ENCODE data around the gene PRMT3.
"Not testable (repeated sequence)": the region's sequence is repeated elsewhere in the genome, so short reads cannot be mapped to it uniquely, and the experiment has no call there.

PRMT3 gene

GRCh38 chr11:20457934-20458680 is 70.6 kb downstream of the PRMT3 start:
- no peak for DNase-seq

- DNase-seq, result no peak
These were observed 71.6 kb downstream of the PRMT3 start for GRCh38 chr11:20458905-20459632.

GRCh38 chr11:20459865-20460264 is 72.3 kb downstream of the PRMT3 start:
- DNase-seq, result no peak

GRCh38 chr11:20464518-20464917 is 77.0 kb downstream of the PRMT3 start:
- no peak for DNase-seq

- DNase-seq, result no peak
These were observed 80.1 kb downstream of the PRMT3 start for GRCh38 chr11:20467487-20468185.

- no peak for DNase-seq
These were observed 82.8 kb downstream of the PRMT3 start for GRCh38 chr11:20470348-20470747.

GRCh38 chr11:20471929-20472328 is 84.4 kb downstream of the PRMT3 start:
- not testable (repeated sequence) for DNase-seq

GRCh38 chr11:20474176-20474881 is 86.8 kb downstream of the PRMT3 start:
- DNase-seq, result no peak

GRCh38 chr11:20474882-20475517 is 87.5 kb downstream of the PRMT3 start:
- no peak for DNase-seq

- no peak for DNase-seq
These were observed 90.0 kb downstream of the PRMT3 start for GRCh38 chr11:20477418-20478090.

- no peak for DNase-seq
These were observed 92.0 kb downstream of the PRMT3 start for GRCh38 chr11:20479513-20479912.

- DNase-seq, result no peak
These were observed 96.4 kb downstream of the PRMT3 start for GRCh38 chr11:20483931-20484330.

- DNase-seq, result not testable (repeated sequence)
These were observed 96.9 kb downstream of the PRMT3 start for GRCh38 chr11:20484416-20484815.

GRCh38 chr11:20488352-20488751 is 100.8 kb downstream of the PRMT3 start:
- peak; percentile 85 to 87 for DNase-seq

- DNase-seq, result no peak
These were observed 102.4 kb downstream of the PRMT3 start for GRCh38 chr11:20489948-20490347.

GRCh38 chr11:20493340-20493739 is 105.8 kb downstream of the PRMT3 start:
- no peak for DNase-seq

GRCh38 chr11:20497124-20497792 is 109.7 kb downstream of the PRMT3 start:
- no peak for DNase-seq

- no peak for DNase-seq
These were observed 113.7 kb downstream of the PRMT3 start for GRCh38 chr11:20501252-20501651.

GRCh38 chr11:20501971-20502370 is 114.5 kb downstream of the PRMT3 start:
- DNase-seq, result no peak

GRCh38 chr11:20511982-20512381 is 124.5 kb downstream of the PRMT3 start:
- DNase-seq, result no peak

GRCh38 chr11:20512869-20513268 is 125.4 kb downstream of the PRMT3 start:
- no peak for DNase-seq
